Thyroid gland (tissue), 4 donors: Measurements from ENCODE around the gene UHRF2. TPM values are rescaled to one million over a fixed set of nuclear protein-coding genes. Genes with fewer than 3 reads are reported as not detected.

Source experiments
- DNase-seq, 2 donors: peaks; one replicate each; pipeline ENCODE4 v3.0.0-alpha.2; 2019
- H3K27ac ChIP-seq, 3 donors: fragments of 200-600 bp; sonication (generic); 1 replicate in 2 of 3; 2 replicates in 1 of 3; pipeline ENCODE4 v1.5.1; 2016 to 2019; ENCODE audit warnings: mild to moderate bottlenecking in 1 of 3, moderate library complexity in 1 of 3
- H3K27me3 ChIP-seq: fragments of 200-600 bp; sonication (generic); one replicate; pipeline ENCODE4 v1.5.1; 2019
- H3K36me3 ChIP-seq, 2 donors: fragments of 200-600 bp; sonication (generic); one replicate each; pipeline ENCODE4 v1.5.1; 2016 to 2019
- H3K4me1 ChIP-seq, 2 donors: fragments of 200-600 bp; sonication (generic); one replicate each; pipeline ENCODE4 v1.5.1; 2017 to 2019
- H3K4me3 ChIP-seq, 3 donors: fragments of 200-600 bp; sonication (generic); replicated peaks in 1 of 3; 1 replicate in 2 of 3; 2 replicates in 1 of 3; pipeline ENCODE4 v1.5.1; 2016; ENCODE audit warnings: mild to moderate bottlenecking in 1 of 3
- H3K9me3 ChIP-seq: fragments of 200-600 bp; sonication (generic); one replicate; pipeline ENCODE4 v1.5.1; 2017
- CTCF ChIP-seq, 6 experiments: fragments of 200-600 bp in 3 of 6; fragments of 450-650 bp in 3 of 6; sonication (generic) in 3 of 6; IDR thresholded peaks; one replicate each; pipeline ENCODE4 v1.5.1; 2016 to 2019; ENCODE audit warnings: antibody characterized with exemption in 6 of 6, mild to moderate bottlenecking in 2 of 6, inconsistent platforms in 1 of 6, moderate library complexity in 1 of 6
- POLR2A ChIP-seq, 2 donors: fragments of 450-650 bp; IDR thresholded peaks; one replicate each; pipeline ENCODE4 v1.6.1; 2017; ENCODE audit warnings: antibody characterized with exemption in 2 of 2, mild to moderate bottlenecking in 2 of 2, moderate library complexity in 1 of 2
- WGBS, 2 donors: methylation state at CpG; one replicate each; pipeline ENCODE4 v1.1.5; 2017; 5-methylcytosine and 5-hydroxymethylcytosine counted together
- intact Hi-C: fragments of 100-400 bp; cut with DNase I; formaldehyde crosslinking; loops from one replicate; pipeline ENCODE4 v1.15.1; 2023
- total RNA-seq, 4 donors: library from RNA; depleted of rRNA; stranded (reverse); fragments of >200 nt; gene quantifications; one replicate each; pipeline ENCODE4 v1.2.3, GENCODE V29; 2016

UHRF2 gene
- total RNA-seq, 4 donors from 2014 or later = 44.4 to 103 (median 74.8) TPM

- H3K4me1 ChIP-seq = peaks cover 22 to 27% of the 10 kb centered on the region in 2 donors
- 80 to 82% methylated on average over 11 of the region's 11 CpGs for WGBS, 2 donors
- H3K27ac ChIP-seq = no peak overlapping the region
- no peak for TF ChIP-seq POLR2A (IDR thresholded peaks at IDR 0.05)
- TF ChIP-seq CTCF (IDR thresholded peaks at IDR 0.05) = no peak
- H3K27me3 ChIP-seq = no peaks in the 10 kb centered on the region
- no peak overlapping the region for H3K4me3 ChIP-seq
- no peaks in the 10 kb centered on the region for H3K9me3 ChIP-seq
- intact Hi-C loops = no loop called here
- H3K36me3 ChIP-seq = no peaks in the 10 kb centered on the region
- peak; percentile 13 to 29 for DNase-seq
Observed at GRCh38 chr9:6428940-6429889, 16.2 kb downstream of the UHRF2 start.

GRCh38 chr9:6431038-6431437 is 18.0 kb downstream of the UHRF2 start:
- Histone ChIP-seq H3K4me3 (no peak overlapping the region), H3K27ac (peak overlapping the region in 1 of 3 donors; percentile 1), H3K9me3 (no peaks in the 10 kb centered on the region)

GRCh38 chr9:6433410-6433809 is 20.4 kb downstream of the UHRF2 start:
- peak overlapping the region in 2 of 3 donors; percentile 19 to 73 for H3K27ac ChIP-seq
- H3K9me3 ChIP-seq = no peaks in the 10 kb centered on the region
- H3K27me3 ChIP-seq = no peaks in the 10 kb centered on the region
- peaks cover 26 to 34% of the 10 kb centered on the region in 2 donors for H3K4me1 ChIP-seq
- WGBS, 2 donors = 75 to 79% methylated on average over 2 of the region's 2 CpGs
- no peak for DNase-seq
- no peak for TF ChIP-seq POLR2A (IDR thresholded peaks at IDR 0.05)
- TF ChIP-seq CTCF (IDR thresholded peaks at IDR 0.05) = no peak
- intact Hi-C loops = no loop called here
- H3K4me3 ChIP-seq = no peak overlapping the region
- no peaks in the 10 kb centered on the region for H3K36me3 ChIP-seq

More at GRCh38 chr9:6431038-6431437, 18.0 kb downstream of the UHRF2 start:
- peaks cover 23 to 27% of the 10 kb centered on the region in 2 donors for H3K4me1 ChIP-seq
- no peak for TF ChIP-seq CTCF (IDR thresholded peaks at IDR 0.05)
- TF ChIP-seq POLR2A (IDR thresholded peaks at IDR 0.05) = no peak
- no peaks in the 10 kb centered on the region for H3K36me3 ChIP-seq
- no peaks in the 10 kb centered on the region for H3K27me3 ChIP-seq
- intact Hi-C loops = no loop called here
- no peak for DNase-seq

GRCh38 chr9:6439051-6439703 is 26.2 kb downstream of the UHRF2 start:
- H3K4me3 ChIP-seq = no peak overlapping the region
- no peak overlapping the region for H3K27ac ChIP-seq
- intact Hi-C loops = no loop called here
- TF ChIP-seq CTCF (IDR thresholded peaks at IDR 0.05) (no peak), POLR2A (IDR thresholded peaks at IDR 0.05) (no peak)
- H3K9me3 ChIP-seq = no peaks in the 10 kb centered on the region
- no peaks in the 10 kb centered on the region for H3K36me3 ChIP-seq
- WGBS, 2 donors = 89 to 96% methylated on average over 9 of the region's 9 CpGs
- DNase-seq = no peak
- no peaks in the 10 kb centered on the region for H3K27me3 ChIP-seq
- peaks cover 20 to 28% of the 10 kb centered on the region in 2 donors for H3K4me1 ChIP-seq

GRCh38 chr9:6440405-6440804 is 27.4 kb downstream of the UHRF2 start:
- no peak for TF ChIP-seq CTCF (IDR thresholded peaks at IDR 0.05)
- TF ChIP-seq POLR2A (IDR thresholded peaks at IDR 0.05) = no peak
- H3K4me1 ChIP-seq = peaks cover 20 to 30% of the 10 kb centered on the region in 2 donors
- intact Hi-C loops = no loop called here
- H3K27ac ChIP-seq = no peak overlapping the region
- H3K4me3 ChIP-seq = no peak overlapping the region
- no peak for DNase-seq
- H3K9me3 ChIP-seq = no peaks in the 10 kb centered on the region
- WGBS, 2 donors = 86 to 90% methylated on average over 3 of the region's 3 CpGs
- no peaks in the 10 kb centered on the region for H3K27me3 ChIP-seq
- H3K36me3 ChIP-seq = no peaks in the 10 kb centered on the region
